Measurements from ENCODE around the gene MEGF8. TPM values are rescaled to one million over a fixed set of nuclear protein-coding genes. Genes with fewer than 3 reads are reported as not detected.

The MEGF8 gene
- total RNA-seq, 1 donor from 2014 or later = 15.1 TPM

- peaks cover 5% of the 10 kb centered on the region for H3K27me3 Mint-ChIP-seq
- intact Hi-C loops (cut with micrococcal nuclease) = loop anchor here (1.0 to 2.0 kb wide), 6 partner anchors 9 to 322 kb away; partner anchors contain the start of genes GSK3A and MEGF8
- peaks cover 45% of the 10 kb centered on the region for H3K4me1 Mint-ChIP-seq
These were observed 71.2 kb downstream of the MEGF8 start for GRCh38 chr19:42396381-42397262.

GRCh38 chr19:42397263-42398166, 72.1 kb downstream of the MEGF8 start:
- no peaks in the 10 kb centered on the region for H3K9me3 Mint-ChIP-seq
- no peaks in the 10 kb centered on the region for H3K27me3 Mint-ChIP-seq
- H3K4me3 Mint-ChIP-seq = peak overlapping the region; percentile 95
- H3K36me3 Mint-ChIP-seq (ENCODE audit: low read depth) = peaks cover 1% of the 10 kb centered on the region
- CTCF ChIA-PET = interaction anchor here (0.6 to 1.6 kb wide), 4 partner anchors 11 to 81 kb away, joined by 3 to 7 read pairs (median 4); no protein-coding TSS in a partner anchor
- intact Hi-C loops (cut with micrococcal nuclease) = loop anchor here (1.0 to 2.0 kb wide), 6 partner anchors 10 to 323 kb away; partner anchors contain the start of genes GSK3A and MEGF8
- DNase-seq = no peak
- H3K27ac Mint-ChIP-seq = peak overlapping the region; percentile 89
- peaks cover 54% of the 10 kb centered on the region for H3K4me1 Mint-ChIP-seq
- no peak for ATAC-seq (ENCODE audit: low read depth)
- no peak for TF ChIP-seq CTCF (IDR thresholded peaks at IDR 0.05)
- POLR2A ChIA-PET = interaction anchor here (0.9 to 2.4 kb wide), 15 partner anchors 9 to 1620 kb away, joined by 3 to 26 read pairs (median 4); partner anchors contain the start of genes RAB4B and ZNF574

More at GRCh38 chr19:42396381-42397262, 71.2 kb downstream of the MEGF8 start:
- Mint-ChIP-seq H3K9me3 (no peaks in the 10 kb centered on the region), H3K4me3 (peak overlapping the region; percentile 95), H3K27ac (peak overlapping the region; percentile 89), H3K36me3 (ENCODE audit: low read depth) (no peaks in the 10 kb centered on the region)
- DNase-seq (peak; percentile 96), ATAC-seq (ENCODE audit: low read depth) (peak; percentile 96)
- POLR2A ChIA-PET = interaction anchor here (0.5 to 2.4 kb wide), 20 partner anchors 8 to 1675 kb away, joined by 3 to 26 read pairs (median 4); partner anchors contain the start of genes POU2F2, RAB4B, RPS19 and ZNF574
- CTCF ChIA-PET = interaction anchor here (0.6 to 1.6 kb wide), 3 partner anchors 10 to 80 kb away, joined by 3 to 7 read pairs (median 4); no protein-coding TSS in a partner anchor
- TF ChIP-seq CTCF (IDR thresholded peaks at IDR 0.05) = no peak

GRCh38 chr19:42400404-42400803, 75.0 kb downstream of the MEGF8 start:
- ATAC-seq (ENCODE audit: low read depth) = no peak

More at GRCh38 chr19:42400404-42400803, 75.0 kb downstream of the MEGF8 start:
- DNase-seq = no peak
- ChIA-PET POLR2A (interaction anchor here (0.6 to 2.1 kb wide), 3 partner anchors 35 to 310 kb away, joined by 3 to 6 read pairs (median 5); partner anchors contain the start of gene GSK3A), CTCF (interaction anchor here (0.8 to 2.1 kb wide), 8 partner anchors 12 to 319 kb away, joined by 3 to 6 read pairs (median 3); no protein-coding TSS in a partner anchor)
- intact Hi-C loops (cut with micrococcal nuclease) = no loop called here
- no peak for TF ChIP-seq CTCF (IDR thresholded peaks at IDR 0.05)
- Mint-ChIP-seq H3K4me1 (peaks cover 54% of the 10 kb centered on the region), H3K27ac (no peak overlapping the region), H3K27me3 (no peaks in the 10 kb centered on the region), H3K9me3 (no peaks in the 10 kb centered on the region), H3K36me3 (ENCODE audit: low read depth) (peaks cover 9% of the 10 kb centered on the region), H3K4me3 (peak overlapping the region; percentile 61)
